GM18505 (cell line): ENCODE data around the gene TSHZ1.

ENCODE experiments used
- ATAC-seq: cut with Tn5 transposase; IDR thresholded peaks from one replicate; pipeline ENCODE4 v1.9.1; 2021; ENCODE audit not compliant: unreplicated experiment
- POLR2A ChIP-seq: IDR thresholded peaks from 4 replicates; pipeline ENCODE4 v1.6.1; 2011; ENCODE audit warnings: borderline replicate concordance; ENCODE audit not compliant: insufficient read depth, insufficient read length; ENCODE audit errors: extremely low read depth

The TSHZ1 gene

GRCh38 chr18:75214766-75215510 is 4.3 kb downstream of the TSHZ1 start:
- ATAC-seq: no peak
- TF ChIP-seq POLR2A: no peak

GRCh38 chr18:75215663-75216062 is 5.1 kb downstream of the TSHZ1 start:
- no peak for TF ChIP-seq POLR2A
- no peak for ATAC-seq

- TF ChIP-seq POLR2A: no peak
- no peak for ATAC-seq
Observed at GRCh38 chr18:75216212-75216910, 5.8 kb downstream of the TSHZ1 start.

GRCh38 chr18:75216911-75217689 is 6.5 kb downstream of the TSHZ1 start:
- no peak for ATAC-seq
- TF ChIP-seq POLR2A: no peak

- no peak for TF ChIP-seq POLR2A
- ATAC-seq: no peak
Observed at GRCh38 chr18:75218065-75218923, 7.7 kb downstream of the TSHZ1 start.

DNA sequence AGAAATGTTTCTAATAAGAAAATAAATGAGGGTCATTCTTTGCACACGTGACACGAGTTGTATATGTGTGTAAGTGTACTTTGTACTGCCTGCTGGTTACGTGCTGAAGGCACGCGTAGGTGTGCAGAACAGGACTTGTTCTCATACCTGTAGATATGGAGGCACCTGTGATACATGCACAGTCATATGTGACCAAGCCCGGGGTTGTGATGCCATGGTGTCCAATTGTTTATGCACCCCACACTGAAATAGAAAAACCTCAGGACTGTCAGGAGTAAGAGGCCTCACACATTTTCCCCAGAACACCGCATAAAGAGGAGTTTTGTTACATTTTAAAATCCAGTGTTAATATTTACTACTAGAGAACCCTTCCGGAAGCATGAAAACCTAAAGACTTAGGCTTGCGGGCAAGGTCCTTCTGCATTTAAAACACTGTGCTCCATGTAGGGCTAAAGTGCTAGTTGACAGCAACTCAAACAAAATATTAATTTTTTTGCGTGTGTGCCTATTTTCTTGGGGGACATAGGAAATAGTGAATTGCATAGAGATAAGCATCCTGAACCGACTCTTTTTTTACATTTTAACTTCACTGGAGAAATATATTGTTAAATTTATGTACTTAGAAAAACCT is 9.3 kb downstream of the TSHZ1 start:
- no peak for ATAC-seq
- TF ChIP-seq POLR2A: no peak

DNA sequence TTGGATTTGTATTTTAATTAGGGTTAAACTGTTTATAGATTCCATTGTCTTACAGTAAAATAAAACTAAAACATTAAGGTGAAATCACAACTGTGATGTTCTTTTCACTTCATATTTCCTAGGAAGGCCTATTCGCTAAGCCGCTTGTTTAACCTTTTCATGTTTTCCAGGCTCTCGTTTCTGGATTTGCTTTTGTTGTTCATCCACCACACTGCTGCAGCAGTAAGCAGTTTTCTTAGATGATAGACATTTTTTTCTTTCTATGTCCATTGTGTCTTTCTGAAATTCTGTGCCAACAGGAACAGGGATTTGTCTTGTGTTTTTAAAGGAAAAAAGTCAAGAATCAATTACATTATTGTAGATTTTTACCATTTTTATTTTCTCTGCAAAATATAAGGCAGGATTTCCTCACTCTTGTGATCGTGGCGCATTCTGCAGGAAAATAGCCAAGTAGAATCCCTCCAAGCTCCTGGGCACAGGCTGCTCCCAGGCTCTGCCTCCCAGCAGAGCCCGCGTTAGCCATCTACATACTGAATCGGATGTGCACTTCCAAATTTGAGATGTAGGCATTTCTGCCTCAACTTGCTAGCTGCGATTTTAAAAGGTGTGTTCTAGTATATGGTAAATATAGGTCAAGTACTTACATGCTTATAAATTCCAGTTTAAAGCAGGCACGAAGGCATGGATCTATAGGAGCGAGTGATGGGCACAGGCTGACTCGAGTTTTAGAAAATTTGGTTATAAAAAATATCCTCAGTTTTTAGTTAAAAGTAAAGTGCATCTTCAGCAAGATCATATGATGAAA is 10.2 kb downstream of the TSHZ1 start:
- TF ChIP-seq POLR2A: no peak
- ATAC-seq: no peak

DNA sequence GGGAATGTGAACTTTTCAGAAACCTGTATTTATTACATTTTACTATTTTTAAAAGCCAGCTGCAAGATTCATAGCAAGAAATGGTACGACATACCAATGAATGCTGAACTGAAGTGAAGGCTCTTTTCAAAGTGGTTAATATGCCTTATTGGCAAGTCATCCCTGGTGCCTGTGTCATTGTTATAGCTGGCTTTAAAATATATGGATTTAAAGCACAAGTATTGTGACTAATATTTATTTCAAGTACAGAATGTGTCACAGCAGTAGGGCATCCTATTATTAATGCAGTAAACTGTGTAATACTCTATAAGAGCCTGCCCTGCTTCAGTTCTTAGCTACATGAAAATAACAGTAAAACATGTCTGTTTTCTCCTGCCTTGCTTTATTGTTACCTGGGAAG is 10.8 kb downstream of the TSHZ1 start:
- no peak for TF ChIP-seq POLR2A
- ATAC-seq: no peak

DNA sequence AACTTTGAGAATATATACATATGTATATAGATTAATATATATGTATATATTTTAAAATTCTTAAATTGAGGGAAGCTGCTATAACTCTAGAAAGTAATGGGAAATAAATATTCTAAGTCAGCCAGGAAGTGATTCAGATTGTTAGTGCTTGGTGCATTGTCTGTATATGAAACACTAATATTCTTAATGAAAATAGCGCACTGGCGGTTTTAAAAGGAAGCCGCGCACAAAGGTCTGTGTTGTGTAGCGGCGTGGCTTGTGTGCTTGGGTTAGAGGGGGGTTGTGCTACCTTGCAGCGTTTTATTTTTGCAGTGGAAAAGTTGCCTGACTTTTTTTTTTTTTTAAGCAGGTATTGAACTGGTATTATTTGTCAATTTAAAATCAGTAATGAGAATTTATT is 11.3 kb downstream of the TSHZ1 start:
- TF ChIP-seq POLR2A: no peak
- no peak for ATAC-seq

DNA sequence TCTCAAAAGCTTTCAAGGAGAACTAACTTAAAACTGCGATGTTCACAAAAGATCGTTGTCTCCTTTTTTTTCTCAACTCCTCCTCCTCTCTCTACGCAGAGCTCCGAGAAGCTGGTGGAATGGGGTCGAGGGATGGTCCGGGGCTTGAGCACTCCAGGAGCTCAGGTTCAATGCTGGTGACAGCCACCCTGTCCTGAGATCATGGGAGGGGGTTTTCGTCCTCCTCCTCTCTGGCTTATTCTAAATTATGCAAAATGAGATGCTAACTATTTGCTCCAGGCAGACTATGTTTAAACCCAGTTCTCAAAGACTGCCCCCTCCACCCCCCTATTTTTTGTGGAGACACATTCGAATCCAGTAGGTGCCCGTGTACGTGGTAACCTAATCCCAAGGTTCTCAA is 11.8 kb downstream of the TSHZ1 start:
- TF ChIP-seq POLR2A: no peak
- no peak for ATAC-seq

- ATAC-seq: no peak
- no peak for TF ChIP-seq POLR2A
Observed at GRCh38 chr18:75223687-75224347, 13.2 kb downstream of the TSHZ1 start.
